ENCODE measurements around the gene OR1A2. TPM values are rescaled to one million over a fixed set of nuclear protein-coding genes. Genes with fewer than 3 reads are reported as not detected.

OR1A2 gene
- total RNA-seq, result not detected in 3 replicates

- H3K4me1 Mint-ChIP-seq, result no peaks in the 10 kb centered on the region
- peaks cover 6% of the 10 kb centered on the region for H3K36me3 Mint-ChIP-seq
- no peak within 1 kb of the TSS for H3K4me3 Mint-ChIP-seq
- peaks cover 74% of the 10 kb centered on the region for H3K9me3 Mint-ChIP-seq
- no peaks in the 10 kb centered on the region for H3K27me3 Mint-ChIP-seq (ENCODE audit: low read depth)
- no peak for DNase-seq (ENCODE audit: low spot score in 2 of 2, unreplicated experiment in 2 of 2)
- TF ChIP-seq CTCF (IDR thresholded peaks at IDR 0.05; ENCODE audit: unreplicated experiment), result no peak
- H3K27ac Mint-ChIP-seq, result no peak within 1 kb of the TSS
Observed at GRCh38 chr17:3197219-3197618, at the start of gene OR1A2. Gene OR1A2, plus strand, starts transcription at chr17:3197519. Its CDS starts 0 bp downstream, at chr17:3197519.

GRCh38 chr17:3157218-3157617 lies 40.1 kb upstream of the OR1A2 start:
- DNase-seq (ENCODE audit: low spot score in 2 of 2, unreplicated experiment in 2 of 2), result no peak
- no peak overlapping the region for H3K27ac Mint-ChIP-seq
- no peaks in the 10 kb centered on the region for H3K4me1 Mint-ChIP-seq
- peaks cover 61% of the 10 kb centered on the region for H3K9me3 Mint-ChIP-seq
- H3K4me3 Mint-ChIP-seq, result no peak overlapping the region
- H3K27me3 Mint-ChIP-seq (ENCODE audit: low read depth), result no peaks in the 10 kb centered on the region
- peaks cover 2% of the 10 kb centered on the region for H3K36me3 Mint-ChIP-seq
- no peak for TF ChIP-seq CTCF (IDR thresholded peaks at IDR 0.05; ENCODE audit: unreplicated experiment)

GRCh38 chr17:3167574-3167973 lies 29.7 kb upstream of the OR1A2 start:
- no peaks in the 10 kb centered on the region for H3K4me1 Mint-ChIP-seq
- H3K36me3 Mint-ChIP-seq, result no peaks in the 10 kb centered on the region
- peaks cover 65% of the 10 kb centered on the region for H3K9me3 Mint-ChIP-seq
- no peak overlapping the region for H3K4me3 Mint-ChIP-seq
- no peak for DNase-seq (ENCODE audit: low spot score in 2 of 2, unreplicated experiment in 2 of 2)
- TF ChIP-seq CTCF (IDR thresholded peaks at IDR 0.05; ENCODE audit: unreplicated experiment), result no peak
- no peak overlapping the region for H3K27ac Mint-ChIP-seq
- H3K27me3 Mint-ChIP-seq (ENCODE audit: low read depth), result no peaks in the 10 kb centered on the region

GRCh38 chr17:3189961-3190360 lies 7.4 kb upstream of the OR1A2 start:
- Mint-ChIP-seq H3K36me3 (no peaks in the 10 kb centered on the region), H3K4me3 (no peak overlapping the region), H3K27ac (no peak overlapping the region), H3K9me3 (peaks cover 40% of the 10 kb centered on the region), H3K27me3 (ENCODE audit: low read depth) (no peaks in the 10 kb centered on the region), H3K4me1 (no peaks in the 10 kb centered on the region)
- no peak for DNase-seq (ENCODE audit: low spot score in 2 of 2, unreplicated experiment in 2 of 2)
- no peak for TF ChIP-seq CTCF (IDR thresholded peaks at IDR 0.05; ENCODE audit: unreplicated experiment)

GRCh38 chr17:3207367-3207766 lies 10.0 kb downstream of the OR1A2 start, which contains the start of gene OR1A1:
Gene OR1A1, plus strand, starts transcription at chr17:3207667. Its CDS starts 7,954 bp downstream, at chr17:3215621.
- no peak for DNase-seq (ENCODE audit: low spot score in 2 of 2, unreplicated experiment in 2 of 2)
- Mint-ChIP-seq H3K4me3 (no peak within 1 kb of the TSS), H3K36me3 (no peaks in the 10 kb centered on the region), H3K9me3 (peaks cover 85% of the 10 kb centered on the region), H3K27ac (no peak within 1 kb of the TSS), H3K27me3 (ENCODE audit: low read depth) (no peaks in the 10 kb centered on the region), H3K4me1 (no peaks in the 10 kb centered on the region)
- TF ChIP-seq CTCF (IDR thresholded peaks at IDR 0.05; ENCODE audit: unreplicated experiment), result no peak

GRCh38 chr17:3208484-3208883 lies 11.2 kb downstream of the OR1A2 start:
- no peak overlapping the region for H3K27ac Mint-ChIP-seq
- H3K4me1 Mint-ChIP-seq, result no peaks in the 10 kb centered on the region
- TF ChIP-seq CTCF (IDR thresholded peaks at IDR 0.05; ENCODE audit: unreplicated experiment), result no peak
- no peak overlapping the region for H3K4me3 Mint-ChIP-seq
- no peaks in the 10 kb centered on the region for H3K36me3 Mint-ChIP-seq
- DNase-seq (ENCODE audit: low spot score in 2 of 2, unreplicated experiment in 2 of 2), result no peak
- peaks cover 86% of the 10 kb centered on the region for H3K9me3 Mint-ChIP-seq
- no peaks in the 10 kb centered on the region for H3K27me3 Mint-ChIP-seq (ENCODE audit: low read depth)

All from mesothelial cell of epicardium (in vitro differentiated cells).